ENCODE data around the gene NFAT5. TPM values are rescaled to one million over a fixed set of nuclear protein-coding genes. Genes with fewer than 3 reads are reported as not detected.

Gene NFAT5
- total RNA-seq, 4 donors from 2014 or later: 76.1 to 122 (median 102) TPM

- no peak for DNase-seq
- peaks cover 0 to 3% of the 10 kb centered on the region in 2 donors for H3K4me1 ChIP-seq
- H3K27me3 ChIP-seq: no peaks in the 10 kb centered on the region
- H3K4me3 ChIP-seq (replicated peaks in 1 of 3): no peak overlapping the region
- H3K27ac ChIP-seq: no peak overlapping the region
- TF ChIP-seq POLR2A (IDR thresholded peaks at IDR 0.05) (no peak), CTCF (IDR thresholded peaks at IDR 0.05) (no peak)
- intact Hi-C loops (cut with DNase I): no loop called here
- H3K9me3 ChIP-seq: no peaks in the 10 kb centered on the region
- H3K36me3 ChIP-seq: peaks cover 48 to 60% of the 10 kb centered on the region in 2 donors
- WGBS, 2 donors: 90 to 95% methylated on average over 9 to 10 of the region's 10 CpGs
These were observed 152.5 kb downstream of the NFAT5 start for GRCh38 chr16:69718111-69718764.

- Histone ChIP-seq H3K4me1 (peaks cover 12 to 23% of the 10 kb centered on the region in 2 donors), H3K9me3 (no peaks in the 10 kb centered on the region), H3K27ac (no peak overlapping the region), H3K4me3 (replicated peaks in 1 of 3) (no peak overlapping the region), H3K27me3 (no peaks in the 10 kb centered on the region), H3K36me3 (peaks cover 27 to 33% of the 10 kb centered on the region in 2 donors)
- intact Hi-C loops (cut with DNase I): no loop called here
- 93 to 95% methylated on average over 10 of the region's 10 CpGs for WGBS, 2 donors
- TF ChIP-seq CTCF (IDR thresholded peaks at IDR 0.05): no peak
- no peak for DNase-seq
These were observed 155.2 kb downstream of the NFAT5 start for GRCh38 chr16:69720822-69721430.

- H3K4me1 ChIP-seq: peaks cover 12 to 25% of the 10 kb centered on the region in 2 donors
- no peaks in the 10 kb centered on the region for H3K9me3 ChIP-seq
- H3K36me3 ChIP-seq: peaks cover 24 to 29% of the 10 kb centered on the region in 2 donors
- TF ChIP-seq CTCF (IDR thresholded peaks at IDR 0.05) (no peak), POLR2A (IDR thresholded peaks at IDR 0.05) (no peak)
- WGBS, 2 donors: 94 to 95% methylated on average over 6 of the region's 6 CpGs
- DNase-seq: no peak
- no peak overlapping the region for H3K4me3 ChIP-seq (replicated peaks in 1 of 3)
- H3K27ac ChIP-seq: no peak overlapping the region
- no peaks in the 10 kb centered on the region for H3K27me3 ChIP-seq
- intact Hi-C loops (cut with DNase I): no loop called here
These were observed 155.7 kb downstream of the NFAT5 start for GRCh38 chr16:69721441-69721957.

GRCh38 chr16:69724414-69724873 is 158.7 kb downstream of the NFAT5 start:
- 90 to 94% methylated on average over 2 of the region's 2 CpGs for WGBS, 2 donors
- Histone ChIP-seq H3K27ac (peak overlapping the region; percentile 84 to 92 (median 89)), H3K4me3 (replicated peaks in 1 of 3) (peak overlapping the region in 1 of 3 donors; percentile 33), H3K27me3 (no peaks in the 10 kb centered on the region), H3K36me3 (peaks cover 4 to 5% of the 10 kb centered on the region in 2 donors), H3K9me3 (no peaks in the 10 kb centered on the region), H3K4me1 (peaks cover 41 to 46% of the 10 kb centered on the region in 2 donors)
- DNase-seq: no peak
- no peak for TF ChIP-seq CTCF (IDR thresholded peaks at IDR 0.05)
- TF ChIP-seq POLR2A (IDR thresholded peaks at IDR 0.05): no peak
- intact Hi-C loops (cut with DNase I): no loop called here

DNA sequence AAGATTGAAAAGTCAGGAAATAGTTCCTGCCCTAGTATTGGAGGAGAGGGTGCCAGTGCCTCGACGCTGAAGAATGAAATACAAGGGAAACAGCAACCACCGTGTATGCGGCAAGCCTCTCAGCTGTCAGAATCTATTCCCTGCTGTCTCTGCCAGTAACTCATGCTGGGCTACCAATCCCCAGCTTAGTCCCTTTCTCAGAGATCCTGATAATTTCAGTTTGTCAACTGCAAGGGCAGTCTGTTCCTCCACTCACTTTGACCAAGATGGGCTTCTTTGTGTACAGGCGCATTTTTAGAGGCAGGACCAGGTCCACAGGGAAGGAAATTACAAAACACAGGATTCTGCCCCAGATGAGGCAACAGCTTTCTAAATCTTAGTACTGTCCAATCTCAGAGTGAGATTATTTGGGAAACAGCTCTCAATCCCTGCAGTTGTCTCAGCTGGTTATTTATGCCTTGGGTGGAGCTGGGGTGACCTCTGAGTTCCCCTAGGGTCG is 159.3 kb downstream of the NFAT5 start:
- Histone ChIP-seq H3K9me3 (no peaks in the 10 kb centered on the region), H3K27ac (peak overlapping the region; percentile 84 to 92 (median 89)), H3K4me3 (replicated peaks in 1 of 3) (peak overlapping the region in 1 of 3 donors; percentile 33), H3K36me3 (no peaks in the 10 kb centered on the region), H3K27me3 (no peaks in the 10 kb centered on the region), H3K4me1 (peaks cover 45 to 46% of the 10 kb centered on the region in 2 donors)
- TF ChIP-seq POLR2A (IDR thresholded peaks at IDR 0.05): no peak
- no peak for TF ChIP-seq CTCF (IDR thresholded peaks at IDR 0.05)
- no peak for DNase-seq
- WGBS, 2 donors: 63 to 64% methylated on average over 6 of the region's 6 CpGs
- intact Hi-C loops (cut with DNase I): no loop called here
